ENCODE measurements around the gene NAA20. TPM values are rescaled to one million over a fixed set of nuclear protein-coding genes. Genes with fewer than 3 reads are reported as not detected.

NAA20 gene
- 10 to 100 TPM; 60.1 to 73.7 (median 67.9) TPM for polyA plus RNA-seq (ENCODE audit: insufficient read length in 10 of 10)
- long read RNA-seq, donor 1, transcript NAA20-202 (6 exons, 1,260 nt): major isoform, 27 of 34 reads
- long read RNA-seq, donor 1, partial matches to known transcripts: 0 of 34 reads
- long read RNA-seq, donor 1, other reads (novel, unspliced or antisense): 7 of 34 reads
- long read RNA-seq, donor 2, transcript NAA20-202 (6 exons, 1,260 nt): major isoform, 26 of 26 reads
- long read RNA-seq, donor 2, partial matches to known transcripts: 0 of 26 reads
- long read RNA-seq, donor 2, other reads (novel, unspliced or antisense): 0 of 26 reads
- long read RNA-seq, donor 3, partial matches to known transcripts: 0 of 1 reads
- long read RNA-seq, donor 3, other reads (novel, unspliced or antisense): 0 of 1 reads
- long read RNA-seq, donor 4, transcript NAA20-202 (6 exons, 1,260 nt): major isoform, 21 of 21 reads
- long read RNA-seq, donor 4, partial matches to known transcripts: 0 of 21 reads
- long read RNA-seq, donor 4, other reads (novel, unspliced or antisense): 0 of 21 reads
- long read RNA-seq, donor 5, transcript NAA20-202 (6 exons, 1,260 nt): major isoform, 27 of 49 reads
- long read RNA-seq, donor 5, partial matches to known transcripts: 22 of 49 reads
- long read RNA-seq, donor 5, other reads (novel, unspliced or antisense): 0 of 49 reads
- long read RNA-seq, donor 6, transcript NAA20-202 (6 exons, 1,260 nt): major isoform, 38 of 45 reads
- long read RNA-seq, donor 6, partial matches to known transcripts: 0 of 45 reads
- long read RNA-seq, donor 6, other reads (novel, unspliced or antisense): 7 of 45 reads
- long read RNA-seq, donor 7, transcript NAA20-202 (6 exons, 1,260 nt): major isoform, 16 of 21 reads
- long read RNA-seq, donor 7, partial matches to known transcripts: 5 of 21 reads
- long read RNA-seq, donor 7, other reads (novel, unspliced or antisense): 0 of 21 reads
- long read RNA-seq, donor 8, transcript NAA20-202 (6 exons, 1,260 nt): major isoform, 22 of 26 reads
- long read RNA-seq, donor 8, partial matches to known transcripts: 0 of 26 reads
- long read RNA-seq, donor 8, other reads (novel, unspliced or antisense): 0 of 26 reads
- long read RNA-seq, donor 9, transcript NAA20-202 (6 exons, 1,260 nt): major isoform, 6 of 6 reads
- long read RNA-seq, donor 9, partial matches to known transcripts: 0 of 6 reads
- long read RNA-seq, donor 9, other reads (novel, unspliced or antisense): 0 of 6 reads

GRCh38 chr20:20017001-20017843 is at the start of gene NAA20:
NAA20 (plus strand) TSS chr20:20017362; CDS start chr20:20017397, 35 bp downstream.
- peak; percentile 89 to 97 (median 93) for DNase-seq

GRCh38 chr20:19967445-19967844 is 49.7 kb upstream of the NAA20 start:
- DNase-seq: no peak

GRCh38 chr20:19968028-19968427 is 49.1 kb upstream of the NAA20 start:
- no peak for DNase-seq

- no peak for DNase-seq
Measured at GRCh38 chr20:19968466-19969073, 48.6 kb upstream of the NAA20 start.

GRCh38 chr20:19969106-19969505 is 48.1 kb upstream of the NAA20 start:
- no peak for DNase-seq

- DNase-seq: no peak
Measured at GRCh38 chr20:19969507-19970255, 47.5 kb upstream of the NAA20 start.

GRCh38 chr20:19970256-19970765 is 46.9 kb upstream of the NAA20 start:
- no peak for DNase-seq

GRCh38 chr20:19971116-19971515 is 46.0 kb upstream of the NAA20 start:
- DNase-seq: no peak

GRCh38 chr20:19973961-19974629 is 43.1 kb upstream of the NAA20 start:
- peak in 2 of 3 donors; percentile 68 to 72 for DNase-seq

GRCh38 chr20:19974630-19975435 is 42.3 kb upstream of the NAA20 start:
- DNase-seq: peak; percentile 94 to 96 (median 94)

GRCh38 chr20:19975436-19975799 is 41.7 kb upstream of the NAA20 start:
- DNase-seq: no peak

GRCh38 chr20:19975901-19976300 is 41.3 kb upstream of the NAA20 start:
- no peak for DNase-seq

GRCh38 chr20:19976595-19977372 is 40.4 kb upstream of the NAA20 start:
- no peak for DNase-seq

- no peak for DNase-seq
Measured at GRCh38 chr20:19977373-19977770, 39.8 kb upstream of the NAA20 start.

- no peak for DNase-seq
Measured at GRCh38 chr20:19978511-19979210, 38.5 kb upstream of the NAA20 start.

GRCh38 chr20:19981031-19981451 is 36.1 kb upstream of the NAA20 start:
- no peak for DNase-seq

GRCh38 chr20:19986419-19986818 is 30.7 kb upstream of the NAA20 start:
- no peak for DNase-seq

Measured in muscle of back (tissue), 13 donors.